Muscle of leg (tissue), 11 donors: ENCODE measurements around the gene PKD2L1. TPM values are rescaled to one million over a fixed set of nuclear protein-coding genes. Genes with fewer than 3 reads are reported as not detected.
"Not testable (repeated sequence)": the region's sequence is repeated elsewhere in the genome, so short reads cannot be mapped to it uniquely, and the experiment has no call there.

ENCODE experiments used
- DNase-seq: peaks from one replicate; pipeline ENCODE4 v3.0.0; 2013
- H3K27ac ChIP-seq: one replicate; pipeline ENCODE4 v1.5.1; 2013; ENCODE audit warnings: mild to moderate bottlenecking, low read length, control low read depth
- H3K27me3 ChIP-seq: one replicate; pipeline ENCODE4 v1.6.1; 2013; ENCODE audit warnings: low read length; ENCODE audit not compliant: control insufficient read depth, insufficient read depth
- H3K36me3 ChIP-seq: one replicate; pipeline ENCODE4 v1.6.1; 2013; ENCODE audit warnings: low read length; ENCODE audit not compliant: control insufficient read depth, insufficient read depth
- H3K4me1 ChIP-seq: one replicate; pipeline ENCODE4 v1.6.1; 2013; ENCODE audit warnings: low read length; ENCODE audit not compliant: control insufficient read depth, insufficient read depth
- H3K4me3 ChIP-seq: one replicate; pipeline ENCODE4 v1.5.1; 2013; ENCODE audit warnings: low read length, control low read depth
- H3K9me3 ChIP-seq: replicated peaks from 2 replicates; pipeline ENCODE4 v1.6.1; 2013; ENCODE audit warnings: low read depth, low read length; ENCODE audit not compliant: control insufficient read depth
- whole genome bisulfite sequencing: methylation state at CpG from one replicate; pipeline ENCODE4 v1.1.5; 2013; ENCODE audit warnings: missing lambda C conversion rate; ENCODE audit not compliant: insufficient coverage; 5-methylcytosine and 5-hydroxymethylcytosine counted together
- polyA plus RNA-seq, 8 donors: library from polyadenylated mRNA; unstranded; fragments of 120-200 nt; gene quantifications; one replicate each; pipeline versions ENCODE4 v1.2.1 to v1.2.3, GENCODE V29; 2013; ENCODE audit warnings: inconsistent platforms in 1 of 8, low replicate concordance in 1 of 8; ENCODE audit not compliant: insufficient read length in 8 of 8, insufficient read depth in 1 of 8
- total RNA-seq: library from RNA; stranded (reverse); fragments of 120-200 nt; gene quantifications from one replicate; pipeline ENCODE4 v1.2.4, GENCODE V29; 2013

The PKD2L1 gene
- total and polyA plus RNA-seq, 9 donors, result 0.04 to 0.32 (median 0.11) TPM; not detected in 2

- H3K27ac ChIP-seq, result no peak overlapping the region
- H3K27me3 ChIP-seq, result peaks cover 10% of the 10 kb centered on the region
- H3K36me3 ChIP-seq, result no peaks in the 10 kb centered on the region
- H3K9me3 ChIP-seq, result no peaks in the 10 kb centered on the region
- H3K4me1 ChIP-seq, result no peaks in the 10 kb centered on the region
- WGBS, result no CpG with 5 or more reads among the region's 3 CpGs
- H3K4me3 ChIP-seq, result no peak overlapping the region
- no peak for DNase-seq
Observed at GRCh38 chr10:100307684-100308083, 22.3 kb downstream of the PKD2L1 start.

DNA sequence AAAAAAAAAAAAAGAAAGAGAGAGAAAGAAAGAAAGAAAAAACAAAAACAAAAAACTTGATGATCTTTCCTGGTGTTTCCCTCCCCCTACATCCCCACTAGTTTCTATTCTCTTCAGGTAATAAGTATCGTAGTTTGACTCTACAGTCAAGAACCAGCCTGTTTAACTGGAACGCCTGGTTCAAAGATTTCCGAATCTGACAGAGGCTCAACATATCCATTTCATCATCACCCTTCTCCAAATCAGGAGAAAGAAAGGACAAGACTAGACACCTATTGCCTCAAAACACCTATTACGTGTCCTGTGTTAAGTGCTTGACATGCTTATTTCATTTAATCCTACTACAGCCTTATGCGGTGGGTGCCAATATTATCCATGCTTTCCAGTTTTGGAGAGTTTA is 23.2 kb downstream of the PKD2L1 start:
- WGBS, result 100% methylated on average over 1 of the region's 5 CpGs
- peaks cover 10% of the 10 kb centered on the region for H3K27me3 ChIP-seq

DNA sequence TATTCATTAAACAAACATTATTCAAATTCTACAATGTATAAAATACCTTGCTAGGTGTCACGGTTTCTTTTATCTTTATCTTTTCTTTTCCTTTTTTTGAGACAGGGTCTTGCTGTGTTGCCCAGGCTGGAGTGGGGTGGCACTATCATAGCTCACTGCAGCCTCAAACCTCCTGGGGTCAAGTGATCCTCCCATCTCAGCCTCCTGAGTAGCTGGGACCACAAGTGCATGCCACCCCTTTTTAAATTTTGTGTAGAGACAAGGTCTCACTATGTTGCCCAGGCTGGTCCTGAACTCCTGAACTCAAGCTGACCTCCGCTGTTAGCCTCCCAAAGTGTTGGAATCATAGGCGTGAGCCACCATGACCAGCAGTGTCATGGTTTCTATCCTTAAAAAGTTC is 25.6 kb downstream of the PKD2L1 start:
- Histone ChIP-seq H3K4me1 (no peaks in the 10 kb centered on the region), H3K27me3 (peaks cover 10% of the 10 kb centered on the region), H3K27ac (no peak overlapping the region), H3K36me3 (no peaks in the 10 kb centered on the region), H3K9me3 (no peaks in the 10 kb centered on the region), H3K4me3 (no peak overlapping the region)
- DNase-seq, result no peak
- 92% methylated on average over 2 of the region's 3 CpGs for WGBS

More for the DNA sequence above, 23.2 kb downstream of the PKD2L1 start:
- Histone ChIP-seq H3K36me3 (no peaks in the 10 kb centered on the region), H3K27ac (no peak overlapping the region), H3K9me3 (no peaks in the 10 kb centered on the region), H3K4me1 (no peaks in the 10 kb centered on the region), H3K4me3 (no peak overlapping the region)
- DNase-seq, result no peak

- no peaks in the 10 kb centered on the region for H3K4me1 ChIP-seq
- WGBS, result 54% methylated on average over 2 of the region's 7 CpGs
- peaks cover 10% of the 10 kb centered on the region for H3K27me3 ChIP-seq
- H3K27ac ChIP-seq, result no peak overlapping the region
- no peaks in the 10 kb centered on the region for H3K9me3 ChIP-seq
- H3K36me3 ChIP-seq, result no peaks in the 10 kb centered on the region
- H3K4me3 ChIP-seq, result no peak overlapping the region
- DNase-seq, result peak; percentile 21
Observed at GRCh38 chr10:100303724-100304319, 26.2 kb downstream of the PKD2L1 start.

DNA sequence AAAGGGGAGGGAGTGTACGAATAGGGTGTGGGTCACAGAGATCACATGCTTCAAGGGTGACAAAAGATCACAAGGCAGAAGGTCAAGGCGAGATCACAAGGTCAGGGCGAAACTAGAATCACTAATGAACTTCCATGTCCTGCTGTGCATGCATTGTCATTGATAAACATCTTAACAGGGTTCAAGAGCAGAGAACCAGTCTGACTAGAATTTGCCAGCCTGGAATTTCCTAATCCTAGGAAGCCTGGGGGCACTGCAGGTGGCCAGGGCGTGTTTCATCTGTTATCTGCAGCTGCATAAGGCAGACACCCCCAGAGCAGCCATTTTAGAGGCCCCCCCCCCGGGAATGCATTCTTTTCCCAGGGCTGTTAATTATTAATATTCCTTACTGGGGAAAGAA is 28.9 kb downstream of the PKD2L1 start:
- not testable (repeated sequence) for H3K36me3 ChIP-seq, H3K9me3 ChIP-seq, H3K4me3 ChIP-seq, DNase-seq, H3K4me1 ChIP-seq, H3K27ac ChIP-seq, H3K27me3 ChIP-seq
- WGBS, result 83% methylated on average over 1 of the region's 5 CpGs

DNA sequence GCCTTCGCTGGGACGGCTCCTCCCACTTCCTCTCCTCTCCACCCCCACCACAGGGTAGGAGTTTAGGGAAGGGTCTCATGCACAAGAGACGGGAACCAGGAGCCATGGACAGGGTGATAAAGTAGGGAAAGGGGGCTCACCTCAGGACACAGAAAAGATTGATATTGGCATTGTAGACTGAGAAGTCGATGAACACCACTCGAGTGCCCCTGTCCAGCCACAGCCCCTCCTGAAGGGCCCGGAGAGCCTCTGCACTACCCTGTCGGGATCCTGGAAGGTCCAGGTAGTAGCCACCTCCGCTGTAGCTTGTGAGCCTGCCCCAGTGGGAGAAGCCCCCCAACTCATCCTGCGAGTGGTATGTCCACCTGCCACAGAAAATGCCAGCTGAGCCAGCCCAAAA is 32.8 kb downstream of the PKD2L1 start:
- Histone ChIP-seq H3K4me3 (no peak overlapping the region), H3K36me3 (no peaks in the 10 kb centered on the region), H3K27me3 (peaks cover 26% of the 10 kb centered on the region), H3K9me3 (no peaks in the 10 kb centered on the region), H3K27ac (no peak overlapping the region), H3K4me1 (no peaks in the 10 kb centered on the region)
- DNase-seq, result no peak
- WGBS, result 91% methylated on average over 6 of the region's 9 CpGs

GRCh38 chr10:100293066-100293465 is 37.0 kb downstream of the PKD2L1 start:
- no peak overlapping the region for H3K27ac ChIP-seq
- DNase-seq, result no peak
- H3K9me3 ChIP-seq, result no peaks in the 10 kb centered on the region
- peaks cover 29% of the 10 kb centered on the region for H3K27me3 ChIP-seq
- H3K36me3 ChIP-seq, result no peaks in the 10 kb centered on the region
- H3K4me3 ChIP-seq, result no peak overlapping the region
- H3K4me1 ChIP-seq, result no peaks in the 10 kb centered on the region

GRCh38 chr10:100292300-100292699 is 37.7 kb downstream of the PKD2L1 start:
- H3K36me3 ChIP-seq, H3K4me1 ChIP-seq, H3K27ac ChIP-seq, H3K9me3 ChIP-seq, DNase-seq, H3K4me3 ChIP-seq: not testable (repeated sequence)
- WGBS, result 60% methylated on average over 4 of the region's 4 CpGs
- peaks cover 28% of the 10 kb centered on the region for H3K27me3 ChIP-seq

GRCh38 chr10:100291356-100291755 is 38.7 kb downstream of the PKD2L1 start:
- Histone ChIP-seq H3K4me1 (peaks cover 5% of the 10 kb centered on the region), H3K27me3 (peaks cover 23% of the 10 kb centered on the region), H3K36me3 (no peaks in the 10 kb centered on the region), H3K9me3 (no peaks in the 10 kb centered on the region), H3K27ac (no peak overlapping the region), H3K4me3 (no peak overlapping the region)
- peak; percentile 30 for DNase-seq
- no CpG with 5 or more reads among the region's 3 CpGs for WGBS

DNA sequence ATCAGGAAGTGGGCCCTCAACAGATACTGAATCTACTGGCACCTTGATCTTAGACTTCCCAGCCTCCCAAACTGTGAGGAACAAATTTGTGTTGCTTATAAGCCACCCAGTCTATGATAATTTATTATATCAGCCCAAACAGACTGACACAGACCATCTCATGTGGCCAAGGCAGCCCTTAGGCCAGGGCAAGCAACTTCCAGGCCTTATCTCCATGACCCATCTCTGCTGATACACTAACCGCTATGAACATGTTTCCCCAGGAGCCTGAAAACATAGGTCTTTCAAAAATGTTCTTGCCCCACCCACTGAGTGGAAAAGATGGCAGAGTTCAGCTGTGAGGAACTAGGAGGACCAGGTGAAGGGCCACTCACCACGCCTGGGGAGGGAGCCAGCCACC is 40.4 kb downstream of the PKD2L1 start:
- H3K27me3 ChIP-seq, result peaks cover 20% of the 10 kb centered on the region
- H3K4me3 ChIP-seq, result no peak overlapping the region
- no peak for DNase-seq
- H3K9me3 ChIP-seq, result no peaks in the 10 kb centered on the region
- WGBS, result 60% methylated on average over 1 of the region's 2 CpGs
- no peak overlapping the region for H3K27ac ChIP-seq
- H3K4me1 ChIP-seq, result peaks cover 12% of the 10 kb centered on the region
- no peaks in the 10 kb centered on the region for H3K36me3 ChIP-seq

DNA sequence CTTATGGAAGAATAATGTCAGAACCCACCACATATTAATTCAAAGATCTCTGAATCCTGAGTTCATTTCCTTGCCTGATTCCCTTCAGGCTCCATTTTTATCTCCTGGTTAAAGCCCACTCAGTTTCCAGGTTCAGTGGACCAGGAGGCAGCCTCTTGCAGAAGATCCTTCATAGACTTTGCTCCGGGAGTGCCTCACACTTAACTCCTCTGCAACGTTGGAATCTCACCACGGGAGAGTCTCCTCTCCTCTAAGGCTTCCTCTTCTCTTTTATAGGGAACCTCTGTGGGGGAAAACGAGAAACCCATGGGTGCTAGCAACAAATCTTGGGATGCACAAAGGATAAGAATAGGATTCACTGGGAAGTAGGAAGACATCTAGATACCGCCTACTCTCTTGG is 41.8 kb downstream of the PKD2L1 start:
- Histone ChIP-seq H3K4me1 (peaks cover 12% of the 10 kb centered on the region), H3K27me3 (peaks cover 9% of the 10 kb centered on the region), H3K4me3 (no peak overlapping the region), H3K27ac (no peak overlapping the region), H3K9me3 (no peaks in the 10 kb centered on the region), H3K36me3 (peaks cover 8% of the 10 kb centered on the region)
- no peak for DNase-seq
- no CpG with 5 or more reads among the region's 5 CpGs for WGBS
